OCI-LY3 (cell line): ENCODE results near the gene ESPN.

ENCODE experiments used
- EZH2phosphoT487 ChIP-seq: fragments of 200-600 bp; shearing (Covaris generic); IDR thresholded peaks from 2 replicates; pipeline ENCODE4 v1.6.1; 2018; ENCODE audit warnings: antibody characterized with exemption, mixed run types, low read depth
- TF ChIP-seq, protein P1 (sequence below): fragments of 200-600, 300-600 bp; sonication (generic); IDR thresholded peaks from 2 replicates; pipeline ENCODE4 v1.5.1; 2014; ENCODE audit warnings: antibody characterized with exemption, low read length, low read depth

GRCh38 chr1:6434186-6434585 is 9.6 kb downstream of the ESPN start:
- TF ChIP-seq, protein P1, sequence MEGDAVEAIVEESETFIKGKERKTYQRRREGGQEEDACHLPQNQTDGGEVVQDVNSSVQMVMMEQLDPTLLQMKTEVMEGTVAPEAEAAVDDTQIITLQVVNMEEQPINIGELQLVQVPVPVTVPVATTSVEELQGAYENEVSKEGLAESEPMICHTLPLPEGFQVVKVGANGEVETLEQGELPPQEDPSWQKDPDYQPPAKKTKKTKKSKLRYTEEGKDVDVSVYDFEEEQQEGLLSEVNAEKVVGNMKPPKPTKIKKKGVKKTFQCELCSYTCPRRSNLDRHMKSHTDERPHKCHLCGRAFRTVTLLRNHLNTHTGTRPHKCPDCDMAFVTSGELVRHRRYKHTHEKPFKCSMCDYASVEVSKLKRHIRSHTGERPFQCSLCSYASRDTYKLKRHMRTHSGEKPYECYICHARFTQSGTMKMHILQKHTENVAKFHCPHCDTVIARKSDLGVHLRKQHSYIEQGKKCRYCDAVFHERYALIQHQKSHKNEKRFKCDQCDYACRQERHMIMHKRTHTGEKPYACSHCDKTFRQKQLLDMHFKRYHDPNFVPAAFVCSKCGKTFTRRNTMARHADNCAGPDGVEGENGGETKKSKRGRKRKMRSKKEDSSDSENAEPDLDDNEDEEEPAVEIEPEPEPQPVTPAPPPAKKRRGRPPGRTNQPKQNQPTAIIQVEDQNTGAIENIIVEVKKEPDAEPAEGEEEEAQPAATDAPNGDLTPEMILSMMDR, result no peak
- TF ChIP-seq EZH2phosphoT487, result no peak
